Type B pancreatic cell (in vitro differentiated cells): ENCODE data around the gene B4GALT2. TPM values are rescaled to one million over a fixed set of nuclear protein-coding genes. Genes with fewer than 3 reads are reported as not detected.

Experiments
- DNase-seq: peaks from one replicate; pipeline ENCODE4 v3.0.0; 2021; ENCODE audit warnings: mixed read lengths; ENCODE audit not compliant: unreplicated experiment; ENCODE audit errors: extremely low spot score
- H3K27ac Mint-ChIP-seq: 2 replicates; pipeline ENCODE4 v1.8.0; 2021; ENCODE audit warnings: mild to moderate bottlenecking, mixed read lengths
- H3K27me3 Mint-ChIP-seq: 2 replicates; pipeline ENCODE4 v1.8.0; 2021; ENCODE audit warnings: mixed read lengths
- H3K36me3 Mint-ChIP-seq: 2 replicates; pipeline ENCODE4 v1.8.0; 2021; ENCODE audit warnings: mixed read lengths
- H3K4me1 Mint-ChIP-seq: one replicate; pipeline ENCODE4 v1.8.0; 2021; ENCODE audit warnings: mixed read lengths; ENCODE audit not compliant: unreplicated experiment
- H3K4me3 Mint-ChIP-seq: 2 replicates; pipeline ENCODE4 v1.8.0; 2021; ENCODE audit warnings: mild to moderate bottlenecking, mixed read lengths
- H3K9me3 Mint-ChIP-seq: 2 replicates; pipeline ENCODE4 v1.8.0; 2021; ENCODE audit warnings: mixed read lengths
- total RNA-seq: library from RNA; stranded (reverse); gene quantifications from 2 replicates; pipeline ENCODE4 v1.2.1, GENCODE V29; 2021; ENCODE audit warnings: low replicate concordance
- TF ChIP-seq, protein P1 (sequence below): fragments of 200-600 bp; sonication (generic); conservative IDR thresholded peaks from 2 replicates; pipeline ENCODE4 v1.5.0; 2021; ENCODE audit warnings: antibody characterized with exemption, mild to moderate bottlenecking

The B4GALT2 gene
- total RNA-seq, 1 donor from 2014 or later = 54.8 TPM

- H3K36me3 Mint-ChIP-seq = peaks cover 39% of the 10 kb centered on the region
- H3K4me1 Mint-ChIP-seq = peaks cover 43% of the 10 kb centered on the region
- H3K9me3 Mint-ChIP-seq = no peaks in the 10 kb centered on the region
- H3K27ac Mint-ChIP-seq = no peak overlapping the region
- H3K4me3 Mint-ChIP-seq = peak overlapping the region; percentile 48
- no peaks in the 10 kb centered on the region for H3K27me3 Mint-ChIP-seq
- no peak for DNase-seq
- TF ChIP-seq, protein P1, sequence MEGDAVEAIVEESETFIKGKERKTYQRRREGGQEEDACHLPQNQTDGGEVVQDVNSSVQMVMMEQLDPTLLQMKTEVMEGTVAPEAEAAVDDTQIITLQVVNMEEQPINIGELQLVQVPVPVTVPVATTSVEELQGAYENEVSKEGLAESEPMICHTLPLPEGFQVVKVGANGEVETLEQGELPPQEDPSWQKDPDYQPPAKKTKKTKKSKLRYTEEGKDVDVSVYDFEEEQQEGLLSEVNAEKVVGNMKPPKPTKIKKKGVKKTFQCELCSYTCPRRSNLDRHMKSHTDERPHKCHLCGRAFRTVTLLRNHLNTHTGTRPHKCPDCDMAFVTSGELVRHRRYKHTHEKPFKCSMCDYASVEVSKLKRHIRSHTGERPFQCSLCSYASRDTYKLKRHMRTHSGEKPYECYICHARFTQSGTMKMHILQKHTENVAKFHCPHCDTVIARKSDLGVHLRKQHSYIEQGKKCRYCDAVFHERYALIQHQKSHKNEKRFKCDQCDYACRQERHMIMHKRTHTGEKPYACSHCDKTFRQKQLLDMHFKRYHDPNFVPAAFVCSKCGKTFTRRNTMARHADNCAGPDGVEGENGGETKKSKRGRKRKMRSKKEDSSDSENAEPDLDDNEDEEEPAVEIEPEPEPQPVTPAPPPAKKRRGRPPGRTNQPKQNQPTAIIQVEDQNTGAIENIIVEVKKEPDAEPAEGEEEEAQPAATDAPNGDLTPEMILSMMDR = no peak
Observed at GRCh38 chr1:43981636-43982035, 2.6 kb downstream of the B4GALT2 start.

DNA sequence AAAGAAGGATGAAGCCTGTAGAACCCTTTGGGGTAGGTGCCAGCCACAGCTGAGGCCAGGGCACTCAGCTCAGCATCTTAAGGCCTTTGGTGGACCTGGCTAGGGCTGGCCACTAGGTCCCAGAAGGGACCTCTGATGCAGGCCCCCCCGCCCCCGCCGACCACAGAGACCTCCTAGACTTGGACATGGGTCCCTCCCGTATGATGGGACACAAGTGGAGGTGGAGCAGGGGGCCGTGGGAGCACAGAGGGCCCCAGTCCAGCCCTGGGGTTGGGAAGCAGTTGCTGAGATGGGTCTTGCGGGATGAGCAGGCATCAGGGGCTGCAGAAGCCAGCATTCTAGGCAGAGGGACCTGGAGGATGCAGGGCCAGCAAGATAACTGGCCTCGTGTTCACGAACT lies 3.2 kb downstream of the B4GALT2 start:
- no peaks in the 10 kb centered on the region for H3K27me3 Mint-ChIP-seq
- peak overlapping the region; percentile 48 for H3K4me3 Mint-ChIP-seq
- peaks cover 41% of the 10 kb centered on the region for H3K4me1 Mint-ChIP-seq
- peak; percentile 68 for DNase-seq
- TF ChIP-seq, protein P1 = no peak
- H3K9me3 Mint-ChIP-seq = no peaks in the 10 kb centered on the region
- H3K27ac Mint-ChIP-seq = no peak overlapping the region
- peaks cover 33% of the 10 kb centered on the region for H3K36me3 Mint-ChIP-seq

DNA sequence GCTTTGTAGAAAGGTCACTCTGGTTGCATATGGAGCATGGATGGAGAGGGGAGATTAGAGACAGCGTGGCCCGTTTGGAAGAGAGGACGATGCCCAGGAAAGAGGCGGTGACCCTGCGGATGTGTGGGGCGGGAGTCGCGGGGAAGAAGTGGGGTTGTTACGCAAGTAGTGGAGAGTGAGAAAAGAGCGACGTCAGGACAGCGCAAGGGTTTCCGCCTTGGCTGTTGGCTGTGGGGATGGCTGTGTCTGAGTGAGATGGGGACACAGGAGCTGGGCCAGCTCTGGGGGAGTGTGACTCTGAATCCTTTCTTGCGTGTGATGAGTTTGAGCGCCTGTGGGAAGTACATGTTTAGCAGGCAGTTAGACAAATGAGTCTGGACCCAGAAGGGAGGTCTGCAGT lies 3.8 kb downstream of the B4GALT2 start:
- DNase-seq = no peak
- Mint-ChIP-seq H3K27me3 (no peaks in the 10 kb centered on the region), H3K9me3 (no peaks in the 10 kb centered on the region), H3K4me1 (peaks cover 35% of the 10 kb centered on the region), H3K36me3 (peaks cover 28% of the 10 kb centered on the region), H3K4me3 (no peak overlapping the region), H3K27ac (peak overlapping the region; percentile 23)
- TF ChIP-seq, protein P1 = no peak

GRCh38 chr1:43983253-43983899 lies 4.4 kb downstream of the B4GALT2 start:
- Mint-ChIP-seq H3K9me3 (no peaks in the 10 kb centered on the region), H3K4me1 (peaks cover 29% of the 10 kb centered on the region), H3K4me3 (no peak overlapping the region), H3K36me3 (peaks cover 23% of the 10 kb centered on the region), H3K27ac (peak overlapping the region; percentile 23), H3K27me3 (no peaks in the 10 kb centered on the region)
- TF ChIP-seq, protein P1 = no peak
- DNase-seq = peak; percentile 65

DNA sequence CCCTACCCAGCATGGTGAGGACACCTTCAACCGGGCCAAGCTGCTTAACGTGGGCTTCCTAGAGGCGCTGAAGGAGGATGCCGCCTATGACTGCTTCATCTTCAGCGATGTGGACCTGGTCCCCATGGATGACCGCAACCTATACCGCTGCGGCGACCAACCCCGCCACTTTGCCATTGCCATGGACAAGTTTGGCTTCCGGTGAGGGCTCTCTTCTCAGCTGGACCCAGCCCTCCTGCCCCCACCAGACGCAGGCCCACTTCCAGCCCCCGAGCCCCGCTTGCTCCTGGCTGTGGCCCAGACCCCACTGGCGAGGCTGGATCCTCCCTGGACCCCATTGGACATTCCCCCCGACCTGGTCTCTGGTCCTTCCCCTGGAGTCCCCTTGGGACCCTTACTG lies 5.8 kb downstream of the B4GALT2 start:
- no peak overlapping the region for H3K4me3 Mint-ChIP-seq

More for the DNA sequence above, 5.8 kb downstream of the B4GALT2 start:
- no peak for DNase-seq
- H3K36me3 Mint-ChIP-seq = peaks cover 19% of the 10 kb centered on the region
- no peaks in the 10 kb centered on the region for H3K27me3 Mint-ChIP-seq
- no peaks in the 10 kb centered on the region for H3K9me3 Mint-ChIP-seq
- TF ChIP-seq, protein P1 = no peak
- no peak overlapping the region for H3K27ac Mint-ChIP-seq
- H3K4me1 Mint-ChIP-seq = peaks cover 25% of the 10 kb centered on the region
